Suppressor macrophage treated with lipopolysaccharide for 4 hours (primary cell): ENCODE measurements around the gene GPR62.

Experiments
- DNase-seq: peaks from one replicate; pipeline ENCODE4 v3.0.0-alpha.2; 2020

Gene GPR62

GRCh38 chr3:51938780-51939425 is 16.3 kb upstream of the GPR62 start:
- DNase-seq: no peak

GRCh38 chr3:51940648-51941462 is 14.3 kb upstream of the GPR62 start:
- no peak for DNase-seq

GRCh38 chr3:51941463-51941797 is 13.8 kb upstream of the GPR62 start:
- no peak for DNase-seq

GRCh38 chr3:51941798-51942602 is 13.2 kb upstream of the GPR62 start, which contains the start of the genes PARP3 and RRP9:
TSS of gene PARP3 (plus strand) at chr3:51942363. CDS start at chr3:51943356, 993 bp downstream.
TSS of gene RRP9 (minus strand) at chr3:51941904. CDS start at chr3:51941867, 37 bp downstream.
- peak; percentile 100 for DNase-seq

GRCh38 chr3:51942603-51943450 is 12.4 kb upstream of the GPR62 start:
- DNase-seq: peak; percentile 50

- DNase-seq: no peak
Observed at GRCh38 chr3:51943451-51944391, 11.5 kb upstream of the GPR62 start.

- DNase-seq: no peak
Observed at GRCh38 chr3:51944451-51945021, 10.6 kb upstream of the GPR62 start.

GRCh38 chr3:51945031-51945840 is 9.9 kb upstream of the GPR62 start:
- DNase-seq: no peak

- no peak for DNase-seq
Observed at GRCh38 chr3:51945926-51946705, 9.1 kb upstream of the GPR62 start.

GRCh38 chr3:51946796-51947195 is 8.4 kb upstream of the GPR62 start:
- DNase-seq: no peak

- DNase-seq: no peak
Observed at GRCh38 chr3:51947215-51947900, 7.8 kb upstream of the GPR62 start.

GRCh38 chr3:51948016-51948580 is 7.1 kb upstream of the GPR62 start:
- DNase-seq: no peak

- no peak for DNase-seq
Observed at GRCh38 chr3:51949121-51949520, 6.1 kb upstream of the GPR62 start.

- DNase-seq: no peak
Observed at GRCh38 chr3:51950899-51951298, 4.3 kb upstream of the GPR62 start.

GRCh38 chr3:51953445-51953844 is 1.7 kb upstream of the GPR62 start:
- peak; percentile 83 for DNase-seq

GRCh38 chr3:51954105-51954504 is 1.1 kb upstream of the GPR62 start:
- peak; percentile 58 for DNase-seq

- DNase-seq: no peak
Observed at GRCh38 chr3:51954713-51955112, 468 bp upstream of the GPR62 start.
